ENCODE data around the gene UPK3A.

DNA sequence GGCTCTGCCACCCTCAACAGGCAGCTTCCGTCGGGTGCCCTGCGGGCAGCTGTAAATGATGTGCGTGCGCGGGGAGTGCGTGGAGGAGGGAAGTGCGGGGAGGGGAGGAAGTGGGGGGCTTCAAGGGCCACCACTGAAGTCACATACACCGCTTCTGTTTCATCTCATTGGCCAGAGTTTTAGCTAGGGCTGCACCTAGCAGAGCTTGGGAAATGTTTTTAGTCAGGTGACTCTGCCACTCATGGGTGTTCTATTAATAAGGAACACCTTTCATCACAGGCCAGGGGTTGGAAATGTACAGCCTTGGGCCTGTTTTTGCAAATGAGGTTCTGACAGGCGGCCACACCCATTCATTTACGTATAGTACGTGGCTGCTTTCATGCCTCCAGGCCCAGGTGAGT lies 39.6 kb downstream of the UPK3A start:
- TF ChIP-seq, protein P1, sequence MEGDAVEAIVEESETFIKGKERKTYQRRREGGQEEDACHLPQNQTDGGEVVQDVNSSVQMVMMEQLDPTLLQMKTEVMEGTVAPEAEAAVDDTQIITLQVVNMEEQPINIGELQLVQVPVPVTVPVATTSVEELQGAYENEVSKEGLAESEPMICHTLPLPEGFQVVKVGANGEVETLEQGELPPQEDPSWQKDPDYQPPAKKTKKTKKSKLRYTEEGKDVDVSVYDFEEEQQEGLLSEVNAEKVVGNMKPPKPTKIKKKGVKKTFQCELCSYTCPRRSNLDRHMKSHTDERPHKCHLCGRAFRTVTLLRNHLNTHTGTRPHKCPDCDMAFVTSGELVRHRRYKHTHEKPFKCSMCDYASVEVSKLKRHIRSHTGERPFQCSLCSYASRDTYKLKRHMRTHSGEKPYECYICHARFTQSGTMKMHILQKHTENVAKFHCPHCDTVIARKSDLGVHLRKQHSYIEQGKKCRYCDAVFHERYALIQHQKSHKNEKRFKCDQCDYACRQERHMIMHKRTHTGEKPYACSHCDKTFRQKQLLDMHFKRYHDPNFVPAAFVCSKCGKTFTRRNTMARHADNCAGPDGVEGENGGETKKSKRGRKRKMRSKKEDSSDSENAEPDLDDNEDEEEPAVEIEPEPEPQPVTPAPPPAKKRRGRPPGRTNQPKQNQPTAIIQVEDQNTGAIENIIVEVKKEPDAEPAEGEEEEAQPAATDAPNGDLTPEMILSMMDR (conservative IDR thresholded peaks at IDR 0.05; ENCODE audit: low read depth in 2 of 2), result no peak
- TF ChIP-seq EZH2 (IDR thresholded peaks at IDR 0.05; ENCODE audit: low read depth, unreplicated experiment) (no peak), JUNB (IDR thresholded peaks at IDR 0.05; ENCODE audit: unreplicated experiment) (no peak), POLR2AphosphoS5 (IDR thresholded peaks at IDR 0.05; ENCODE audit: low read depth) (no peak)

All from GM23338 (cell line).